ENCODE data around the gene APBB2.

APBB2 gene

GRCh38 chr4:40987151-40987550, 227.2 kb downstream of the APBB2 start:
- TF ChIP-seq Cebpa-rat (IDR thresholded peaks at IDR 0.05), result no peak
- no peak overlapping the region for H3K27ac ChIP-seq
- H4K20me1 ChIP-seq, result no peaks in the 10 kb centered on the region
- peaks cover 20% of the 10 kb centered on the region for H3K4me1 ChIP-seq
- 0 out of 2 replicates have a peak, but pooled peaks cover 5% of the 10 kb centered on the region for H3K9me3 ChIP-seq
- no peaks in the 10 kb centered on the region for H3K27me3 ChIP-seq
- H3K4me2 ChIP-seq, result no peak overlapping the region
- H3K36me3 ChIP-seq, result no peaks in the 10 kb centered on the region
- no peak overlapping the region for H3K9ac ChIP-seq
- no peak overlapping the region for H3K4me3 ChIP-seq

GRCh38 chr4:40986375-40986774, 228.0 kb downstream of the APBB2 start:
- H3K4me2 ChIP-seq, result no peak overlapping the region
- TF ChIP-seq Cebpa-rat (IDR thresholded peaks at IDR 0.05), result no peak
- H3K9me3 ChIP-seq, result peaks cover 11% of the 10 kb centered on the region
- 0 out of 2 replicates have a peak, but pooled peaks cover 5% of the 10 kb centered on the region for H3K36me3 ChIP-seq
- H3K4me1 ChIP-seq, result peaks cover 13% of the 10 kb centered on the region
- no peak overlapping the region for H3K9ac ChIP-seq
- no peak overlapping the region for H3K4me3 ChIP-seq
- no peaks in the 10 kb centered on the region for H4K20me1 ChIP-seq
- no peaks in the 10 kb centered on the region for H3K27me3 ChIP-seq
- H3K27ac ChIP-seq, result no peak overlapping the region

- no peak for TF ChIP-seq Cebpa-rat (IDR thresholded peaks at IDR 0.05)
- Histone ChIP-seq H3K27ac (no peak overlapping the region), H3K4me3 (no peak overlapping the region), H3K4me1 (no peaks in the 10 kb centered on the region), H3K4me2 (no peak overlapping the region), H4K20me1 (no peaks in the 10 kb centered on the region), H3K9ac (no peak overlapping the region), H3K9me3 (peaks cover 28% of the 10 kb centered on the region), H3K27me3 (no peaks in the 10 kb centered on the region), H3K36me3 (0 out of 2 replicates have a peak, but pooled peaks cover 6% of the 10 kb centered on the region)
These were observed 230.3 kb downstream of the APBB2 start for GRCh38 chr4:40984051-40984450.

GRCh38 chr4:40980318-40980883, 233.9 kb downstream of the APBB2 start:
- H3K36me3 ChIP-seq, result 0 out of 2 replicates have a peak, but pooled peaks cover 6% of the 10 kb centered on the region
- H3K9me3 ChIP-seq, result peaks cover 32% of the 10 kb centered on the region
- H3K4me1 ChIP-seq, result no peaks in the 10 kb centered on the region
- no peak overlapping the region for H3K4me3 ChIP-seq
- H4K20me1 ChIP-seq, result no peaks in the 10 kb centered on the region
- no peak for TF ChIP-seq Cebpa-rat (IDR thresholded peaks at IDR 0.05)
- H3K27ac ChIP-seq, result no peak overlapping the region
- H3K4me2 ChIP-seq, result no peak overlapping the region
- H3K27me3 ChIP-seq, result no peaks in the 10 kb centered on the region
- H3K9ac ChIP-seq, result no peak overlapping the region

GRCh38 chr4:40978548-40978947, 235.8 kb downstream of the APBB2 start:
- H3K27me3 ChIP-seq, result no peaks in the 10 kb centered on the region
- no peak for TF ChIP-seq Cebpa-rat (IDR thresholded peaks at IDR 0.05)

GRCh38 chr4:40976343-40976742, 238.0 kb downstream of the APBB2 start:
- H3K9me3 ChIP-seq, result peaks cover 26% of the 10 kb centered on the region
- no peaks in the 10 kb centered on the region for H3K4me1 ChIP-seq
- no peaks in the 10 kb centered on the region for H4K20me1 ChIP-seq
- no peak overlapping the region for H3K9ac ChIP-seq
- TF ChIP-seq Cebpa-rat (IDR thresholded peaks at IDR 0.05), result no peak
- 0 out of 2 replicates have a peak, but pooled peaks cover 1% of the 10 kb centered on the region for H3K36me3 ChIP-seq
- no peak overlapping the region for H3K4me3 ChIP-seq
- no peak overlapping the region for H3K4me2 ChIP-seq
- no peaks in the 10 kb centered on the region for H3K27me3 ChIP-seq
- H3K27ac ChIP-seq, result no peak overlapping the region

More at GRCh38 chr4:40978548-40978947, 235.8 kb downstream of the APBB2 start:
- Histone ChIP-seq H3K36me3 (0 out of 2 replicates have a peak, but pooled peaks cover 6% of the 10 kb centered on the region), H3K9me3 (peaks cover 32% of the 10 kb centered on the region), H3K4me1 (no peaks in the 10 kb centered on the region), H3K27ac (no peak overlapping the region), H4K20me1 (no peaks in the 10 kb centered on the region), H3K4me3 (no peak overlapping the region), H3K9ac (no peak overlapping the region), H3K4me2 (no peak overlapping the region)

GRCh38 chr4:40972722-40973121, 241.6 kb downstream of the APBB2 start:
- no peak overlapping the region for H3K27ac ChIP-seq
- H3K36me3 ChIP-seq, result peaks cover under 1% of the 10 kb centered on the region; the same call in 1 of the 2 replicates
- no peaks in the 10 kb centered on the region for H3K4me1 ChIP-seq
- H3K4me3 ChIP-seq, result no peak overlapping the region
- no peak for TF ChIP-seq Cebpa-rat (IDR thresholded peaks at IDR 0.05)
- peaks cover 3% of the 10 kb centered on the region for H3K9me3 ChIP-seq
- no peak overlapping the region for H3K4me2 ChIP-seq
- H4K20me1 ChIP-seq, result no peaks in the 10 kb centered on the region
- no peak overlapping the region for H3K9ac ChIP-seq
- no peaks in the 10 kb centered on the region for H3K27me3 ChIP-seq

- Histone ChIP-seq H3K9me3 (peaks cover 17% of the 10 kb centered on the region), H3K9ac (no peak overlapping the region), H3K27ac (no peak overlapping the region), H3K4me1 (no peaks in the 10 kb centered on the region), H3K27me3 (no peaks in the 10 kb centered on the region), H3K36me3 (peaks cover 14% of the 10 kb centered on the region), H3K4me3 (no peak overlapping the region), H4K20me1 (no peaks in the 10 kb centered on the region), H3K4me2 (no peak overlapping the region)
- no peak for TF ChIP-seq Cebpa-rat (IDR thresholded peaks at IDR 0.05)
These were observed 243.0 kb downstream of the APBB2 start for GRCh38 chr4:40971338-40971737.

GRCh38 chr4:40969501-40969900, 244.8 kb downstream of the APBB2 start:
- Histone ChIP-seq H3K9me3 (peaks cover 22% of the 10 kb centered on the region), H3K27ac (no peak overlapping the region), H3K36me3 (peaks cover 17% of the 10 kb centered on the region), H3K9ac (no peak overlapping the region), H3K4me1 (no peaks in the 10 kb centered on the region), H4K20me1 (no peaks in the 10 kb centered on the region), H3K4me3 (no peak overlapping the region), H3K4me2 (no peak overlapping the region), H3K27me3 (no peaks in the 10 kb centered on the region)
- no peak for TF ChIP-seq Cebpa-rat (IDR thresholded peaks at IDR 0.05)

GRCh38 chr4:40967550-40967949, 246.8 kb downstream of the APBB2 start:
- Histone ChIP-seq H3K27ac (no peak overlapping the region), H3K4me2 (no peak overlapping the region), H3K27me3 (no peaks in the 10 kb centered on the region), H3K4me1 (peaks cover 16% of the 10 kb centered on the region), H3K4me3 (no peak overlapping the region), H3K9ac (no peak overlapping the region), H4K20me1 (no peaks in the 10 kb centered on the region), H3K9me3 (peaks cover 22% of the 10 kb centered on the region), H3K36me3 (peaks cover 17% of the 10 kb centered on the region)
- no peak for TF ChIP-seq Cebpa-rat (IDR thresholded peaks at IDR 0.05)
